Esophagus muscularis mucosa (tissue), 4 donors: ENCODE results near the gene FMNL1.

Experiments used
- CTCF ChIP-seq, 3 experiments: fragments of 200-600 bp in 2 of 3; fragments of 450-650 bp in 1 of 3; sonication (generic) in 2 of 3; IDR thresholded peaks; one replicate each; pipeline ENCODE4 v1.5.1; 2017 to 2019; ENCODE audit warnings: antibody characterized with exemption in 3 of 3, mild to moderate bottlenecking in 2 of 3, moderate library complexity in 1 of 3
- EP300 ChIP-seq: sonication (generic); formaldehyde crosslinking; IDR thresholded peaks from one replicate; pipeline ENCODE4 v1.6.1; 2017; ENCODE audit warnings: antibody characterized with exemption
- POLR2A ChIP-seq: fragments of 450-650 bp; IDR thresholded peaks from one replicate; pipeline ENCODE4 v1.6.1; 2017; ENCODE audit warnings: antibody characterized with exemption, moderate library complexity, mild to moderate bottlenecking, low read depth
- POLR2AphosphoS5 ChIP-seq, 2 donors: sonication (generic); formaldehyde crosslinking; IDR thresholded peaks; one replicate each; pipeline ENCODE4 v1.6.1; 2017; ENCODE audit warnings: antibody characterized with exemption in 2 of 2

- TF ChIP-seq EP300 (no peak), CTCF (IDR thresholded peaks at IDR 0.05) (no peak), POLR2AphosphoS5 (IDR thresholded peaks at IDR 0.05) (no peak), POLR2A (no peak)
These were observed 54.3 kb downstream of the FMNL1 start for GRCh38 chr17:45276031-45276430.
